Body of pancreas (tissue), 4 donors: ENCODE measurements around the gene IL34.

Experiments used
- POLR2A ChIP-seq, 3 donors: fragments of 450-650 bp; IDR thresholded peaks; one replicate each; pipeline ENCODE4 v1.6.1; 2016; ENCODE audit warnings: antibody characterized with exemption in 3 of 3, mild to moderate bottlenecking in 2 of 3
- TF ChIP-seq, protein P1 (sequence below), 7 experiments: fragments of 450-650 bp in 4 of 7; fragments of 200-600 bp in 3 of 7; sonication (generic) in 3 of 7; IDR thresholded peaks; one replicate each; pipeline ENCODE4 v1.5.1; 2016 to 2019; ENCODE audit warnings: antibody characterized with exemption in 7 of 7

DNA sequence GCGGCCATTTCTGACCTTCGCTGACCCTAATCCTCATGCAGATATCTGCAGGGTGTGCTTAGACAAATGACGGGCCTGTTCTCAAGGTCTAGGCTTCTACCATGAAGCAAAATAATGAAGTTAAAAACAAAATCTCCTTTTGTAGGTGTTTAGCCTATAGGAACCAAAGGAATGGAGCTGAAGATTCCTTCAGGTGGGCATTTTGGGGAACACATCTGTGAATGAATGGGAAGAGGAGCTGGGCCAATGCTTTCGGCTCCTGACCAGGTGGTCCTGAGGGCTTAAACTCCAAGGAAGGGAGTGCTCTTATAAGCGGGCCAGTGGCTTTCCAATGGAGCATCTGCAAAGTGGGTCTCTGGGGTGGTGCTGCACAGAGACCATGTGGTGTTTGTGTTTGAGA, 14.1 kb upstream of the IL34 start:
- TF ChIP-seq, protein P1, sequence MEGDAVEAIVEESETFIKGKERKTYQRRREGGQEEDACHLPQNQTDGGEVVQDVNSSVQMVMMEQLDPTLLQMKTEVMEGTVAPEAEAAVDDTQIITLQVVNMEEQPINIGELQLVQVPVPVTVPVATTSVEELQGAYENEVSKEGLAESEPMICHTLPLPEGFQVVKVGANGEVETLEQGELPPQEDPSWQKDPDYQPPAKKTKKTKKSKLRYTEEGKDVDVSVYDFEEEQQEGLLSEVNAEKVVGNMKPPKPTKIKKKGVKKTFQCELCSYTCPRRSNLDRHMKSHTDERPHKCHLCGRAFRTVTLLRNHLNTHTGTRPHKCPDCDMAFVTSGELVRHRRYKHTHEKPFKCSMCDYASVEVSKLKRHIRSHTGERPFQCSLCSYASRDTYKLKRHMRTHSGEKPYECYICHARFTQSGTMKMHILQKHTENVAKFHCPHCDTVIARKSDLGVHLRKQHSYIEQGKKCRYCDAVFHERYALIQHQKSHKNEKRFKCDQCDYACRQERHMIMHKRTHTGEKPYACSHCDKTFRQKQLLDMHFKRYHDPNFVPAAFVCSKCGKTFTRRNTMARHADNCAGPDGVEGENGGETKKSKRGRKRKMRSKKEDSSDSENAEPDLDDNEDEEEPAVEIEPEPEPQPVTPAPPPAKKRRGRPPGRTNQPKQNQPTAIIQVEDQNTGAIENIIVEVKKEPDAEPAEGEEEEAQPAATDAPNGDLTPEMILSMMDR (IDR thresholded peaks at IDR 0.05) = no peak
- no peak for TF ChIP-seq POLR2A (IDR thresholded peaks at IDR 0.05)
